Measurements from ENCODE around the gene CCDC33. TPM values are rescaled to one million over a fixed set of nuclear protein-coding genes. Genes with fewer than 3 reads are reported as not detected.

The CCDC33 gene
- total and polyA plus RNA-seq, 2 donors from 2014 or later, result 0.63 TPM; not detected in 1

GRCh38 chr15:74220475-74221248, 15.5 kb upstream of the CCDC33 start:
- H3K4me1 ChIP-seq (ENCODE audit: control insufficient read depth in 2 of 3, insufficient read depth in 2 of 3, low read depth in 1 of 3, low read length in 3 of 3), result peaks cover 0 to 7% (median 2%) of the 10 kb centered on the region in 3 donors
- no peak overlapping the region for H3K4me3 ChIP-seq (ENCODE audit: low read length in 3 of 3)
- intact Hi-C loops (cut with DNase I), result no loop called here
- H3K27ac ChIP-seq (ENCODE audit: low read depth in 2 of 2, low read length in 2 of 2), result no peak overlapping the region
- H3K9me3 ChIP-seq (ENCODE audit: control insufficient read depth in 2 of 3, insufficient read depth in 1 of 3, low read length in 3 of 3), result no peaks in the 10 kb centered on the region
- H3K36me3 ChIP-seq (ENCODE audit: control insufficient read depth in 2 of 3, insufficient read depth in 3 of 3, low read length in 3 of 3), result no peaks in the 10 kb centered on the region
- no peak for TF ChIP-seq CTCF (IDR thresholded peaks at IDR 0.05; ENCODE audit: borderline replicate concordance, extremely low read depth, insufficient read depth)
- FAIRE-seq (no peak), DNase-seq (peak in 3 of 5 donors; percentile 62 to 81 (median 69))
- H3K9ac ChIP-seq (ENCODE audit: low read length in 3 of 3), result no peak overlapping the region
- no peaks in the 10 kb centered on the region for H3K27me3 ChIP-seq (ENCODE audit: control insufficient read depth, insufficient read depth, low read length)

GRCh38 chr15:74221399-74222239, 14.5 kb upstream of the CCDC33 start:
- Histone ChIP-seq H3K4me1 (ENCODE audit: control insufficient read depth in 2 of 3, insufficient read depth in 2 of 3, low read depth in 1 of 3, low read length in 3 of 3) (peaks cover 0 to 7% (median 2%) of the 10 kb centered on the region in 3 donors), H3K27ac (ENCODE audit: low read depth in 2 of 2, low read length in 2 of 2) (no peak overlapping the region), H3K27me3 (ENCODE audit: control insufficient read depth, insufficient read depth, low read length) (no peaks in the 10 kb centered on the region), H3K9me3 (ENCODE audit: control insufficient read depth in 2 of 3, insufficient read depth in 1 of 3, low read length in 3 of 3) (no peaks in the 10 kb centered on the region), H3K9ac (ENCODE audit: low read length in 3 of 3) (no peak overlapping the region), H3K36me3 (ENCODE audit: control insufficient read depth in 2 of 3, insufficient read depth in 3 of 3, low read length in 3 of 3) (no peaks in the 10 kb centered on the region), H3K4me3 (ENCODE audit: low read length in 3 of 3) (no peak overlapping the region)
- intact Hi-C loops (cut with DNase I), result no loop called here
- DNase-seq (peak in 1 of 5 donors; percentile 17), FAIRE-seq (no peak)
- TF ChIP-seq CTCF (IDR thresholded peaks at IDR 0.05; ENCODE audit: borderline replicate concordance, extremely low read depth, insufficient read depth), result no peak

- no peak overlapping the region for H3K9ac ChIP-seq (ENCODE audit: low read length in 3 of 3)
- intact Hi-C loops (cut with DNase I), result no loop called here
- H3K4me3 ChIP-seq (ENCODE audit: low read length in 3 of 3), result no peak overlapping the region
- FAIRE-seq, result no peak
- peak in 3 of 5 donors; percentile 74 to 90 (median 76) for DNase-seq
- no peak for TF ChIP-seq CTCF (IDR thresholded peaks at IDR 0.05; ENCODE audit: borderline replicate concordance, extremely low read depth, insufficient read depth)
- no peaks in the 10 kb centered on the region for H3K9me3 ChIP-seq (ENCODE audit: control insufficient read depth in 2 of 3, insufficient read depth in 1 of 3, low read length in 3 of 3)
- H3K27me3 ChIP-seq (ENCODE audit: control insufficient read depth, insufficient read depth, low read length), result no peaks in the 10 kb centered on the region
- no peaks in the 10 kb centered on the region for H3K36me3 ChIP-seq (ENCODE audit: control insufficient read depth in 2 of 3, insufficient read depth in 3 of 3, low read length in 3 of 3)
- H3K27ac ChIP-seq (ENCODE audit: low read depth in 2 of 2, low read length in 2 of 2), result no peak overlapping the region
- H3K4me1 ChIP-seq (ENCODE audit: control insufficient read depth in 2 of 3, insufficient read depth in 2 of 3, low read depth in 1 of 3, low read length in 3 of 3), result peaks cover 0 to 7% (median 2%) of the 10 kb centered on the region in 3 donors
Measured at GRCh38 chr15:74222240-74223119, 13.6 kb upstream of the CCDC33 start.
